ENCODE measurements around the gene RPA1.

RPA1 gene

DNA sequence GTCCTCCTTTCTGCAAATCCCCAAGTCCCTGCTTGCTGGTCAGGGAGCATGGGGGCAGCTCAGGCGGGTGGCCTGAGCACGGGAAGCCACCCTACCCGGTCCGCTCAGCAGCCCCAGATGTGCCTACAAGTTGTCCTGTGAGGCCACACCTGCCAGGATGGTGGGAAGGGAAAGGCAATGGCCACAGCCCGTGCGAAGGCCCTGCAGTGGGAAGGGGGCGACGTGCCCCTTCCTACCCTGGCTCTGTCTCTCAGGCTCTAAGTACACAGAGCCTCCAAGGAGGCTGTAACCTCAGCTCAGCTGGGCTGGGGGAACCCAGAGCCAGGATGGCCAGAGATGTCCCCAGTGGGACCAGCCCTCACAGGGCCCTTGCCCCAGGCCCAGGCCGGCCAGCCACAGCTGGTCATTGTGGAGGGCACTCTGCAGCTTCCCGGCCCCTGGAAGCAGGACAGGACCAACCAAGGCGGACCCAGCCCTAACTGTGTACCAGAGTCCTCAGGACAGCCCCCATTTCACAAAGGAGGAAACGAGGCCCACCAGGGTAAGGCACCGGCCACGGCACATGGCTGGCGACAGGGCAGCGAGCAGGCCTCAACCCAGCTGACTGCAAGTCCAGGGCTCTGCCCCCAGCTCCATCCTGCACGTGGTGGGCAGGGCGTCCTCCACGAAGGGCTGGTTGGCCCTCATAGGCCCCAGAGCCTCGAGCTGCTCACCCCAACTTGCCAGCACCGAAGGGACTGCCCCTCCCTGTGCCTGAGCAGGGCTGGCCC is 113.0 kb downstream of the RPA1 start:
- DNase-seq (ENCODE audit: low spot score) = no peak

- no peak for DNase-seq (ENCODE audit: low spot score)
These were observed 113.6 kb downstream of the RPA1 start for GRCh38 chr17:1943436-1943831.

DNA sequence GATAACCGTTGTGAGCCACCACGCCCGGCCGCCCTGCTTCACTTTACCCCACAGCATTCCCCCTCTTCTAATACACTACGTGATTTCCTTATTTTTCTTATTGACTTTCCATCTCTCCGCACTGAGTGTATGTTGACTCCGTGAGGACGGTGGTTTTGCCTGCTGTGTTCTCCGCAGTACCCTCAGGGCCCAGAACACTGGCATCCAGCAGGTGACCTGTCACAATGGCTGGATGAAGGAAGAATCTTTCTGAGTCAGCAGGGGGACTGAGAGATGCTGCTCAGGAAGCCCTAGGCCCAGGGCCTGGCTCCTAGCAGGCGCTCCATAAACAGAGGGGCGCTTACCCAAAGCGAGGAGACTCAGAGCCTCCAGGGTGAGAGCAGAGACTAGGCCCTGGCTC is 115.8 kb downstream of the RPA1 start:
- no peak for DNase-seq (ENCODE audit: low spot score)

GRCh38 chr17:1946021-1946932 is 116.5 kb downstream of the RPA1 start:
- no peak for DNase-seq (ENCODE audit: low spot score)

GRCh38 chr17:1947229-1947742 is 117.5 kb downstream of the RPA1 start:
- no peak for DNase-seq (ENCODE audit: low spot score)

GRCh38 chr17:1947743-1948516 is 118.1 kb downstream of the RPA1 start:
- DNase-seq (ENCODE audit: low spot score) = no peak

GRCh38 chr17:1948517-1948825 is 118.7 kb downstream of the RPA1 start:
- DNase-seq (ENCODE audit: low spot score) = no peak
